IMR-90 (cell line): ENCODE data around the gene CCDC144A. TPM values are rescaled to one million over a fixed set of nuclear protein-coding genes. Genes with fewer than 3 reads are reported as not detected.
A peak's percentile ranks its signal among the peaks of the same experiment; 100 is the strongest.
"Not testable (repeated sequence)": the region's sequence is repeated elsewhere in the genome, so short reads cannot be mapped to it uniquely, and the experiment has no call there.

Experiments used
- ATAC-seq: fragments of 200-7000 bp; cut with Tn5 transposase; 2 replicates; pipeline ENCODE4 v1.9.1; 2020; ENCODE audit warnings: low read depth, mild to moderate bottlenecking, moderate library complexity
- BruUV-seq: library from RNA; stranded (reverse); fragments of 400-500 nt; replicated peaks from 2 replicates; lab custom pipeline; 2021; lab: Mats Ljungman, UMichigan
- CTCF ChIA-PET: fragments of 300-600 bp; formaldehyde crosslinking; extraction: SDS; loops from one replicate; lab custom pipeline; 2021; ENCODE audit warnings: antibody characterized with exemption; lab: Yijun Ruan, JAX
- POLR2A ChIA-PET: fragments of 300-600 bp; sonication (Branson Sonifier 250); formaldehyde crosslinking; loops from one replicate; lab custom pipeline; 2022; ENCODE audit warnings: antibody characterized with exemption; ENCODE audit not compliant: unreplicated experiment; lab: Charles Lee
- DNase-seq: peaks from one replicate; pipeline ENCODE4 v3.0.0; 2013
- H2AFZ ChIP-seq: replicated peaks from 2 replicates; pipeline ENCODE3; 2013; ENCODE audit warnings: low read length, mild to moderate bottlenecking; ENCODE audit not compliant: poor library complexity
- H2AK5ac ChIP-seq: 2 replicates; pipeline ENCODE4 v1.6.1; 2013; ENCODE audit warnings: low read depth, low read length, inconsistent platforms
- H2AK9ac ChIP-seq: replicated peaks from 2 replicates; pipeline ENCODE3; 2013; ENCODE audit warnings: mild to moderate bottlenecking, low read depth, low read length, moderate library complexity; ENCODE audit not compliant: poor library complexity
- H2BK120ac ChIP-seq: 2 replicates; pipeline ENCODE4 v1.6.1; 2013; ENCODE audit warnings: low read depth, low read length, inconsistent platforms
- H2BK15ac ChIP-seq: 3 replicates; pipeline ENCODE4 v1.6.1; 2013; ENCODE audit warnings: low read depth, low read length, inconsistent platforms
- H2BK20ac ChIP-seq: 2 replicates; pipeline ENCODE4 v1.6.1; 2013; ENCODE audit warnings: low read depth, mild to moderate bottlenecking, inconsistent platforms, low read length, moderate library complexity
- H2BK5ac ChIP-seq: 2 replicates; pipeline ENCODE4 v1.6.1; 2013; ENCODE audit warnings: mild to moderate bottlenecking, low read depth, low read length, inconsistent platforms; ENCODE audit not compliant: poor library complexity, severe bottlenecking
- H3K14ac ChIP-seq: replicated peaks from 2 replicates; pipeline ENCODE4 v1.6.1; 2013; ENCODE audit warnings: low read depth, low read length, inconsistent platforms
- H3K18ac ChIP-seq: 2 replicates; pipeline ENCODE4 v1.6.1; 2013; ENCODE audit warnings: low read depth, low read length, control low read depth
- H3K23ac ChIP-seq: 2 replicates; pipeline ENCODE4 v1.6.1; 2013; ENCODE audit warnings: low read depth, low read length, inconsistent platforms
- H3K27ac ChIP-seq: 2 replicates; pipeline ENCODE4 v1.5.1; 2013; ENCODE audit warnings: mild to moderate bottlenecking, control low read depth, low read length; ENCODE audit not compliant: insufficient read depth
- H3K27me3 ChIP-seq: 2 replicates; pipeline ENCODE4 v1.6.1; 2013; ENCODE audit warnings: low read length; ENCODE audit not compliant: control insufficient read depth, insufficient read depth
- H3K36me3 ChIP-seq: 2 replicates; pipeline ENCODE4 v1.6.1; 2013; ENCODE audit warnings: low read length, mixed read lengths; ENCODE audit not compliant: control insufficient read depth, insufficient read depth
- H3K4ac ChIP-seq: 2 replicates; pipeline ENCODE4 v1.6.1; 2013; ENCODE audit warnings: low read depth, low read length, inconsistent platforms
- H3K4me1 ChIP-seq: 2 replicates; pipeline ENCODE4 v1.6.1; 2013; ENCODE audit warnings: low read length, mixed read lengths; ENCODE audit not compliant: control insufficient read depth, insufficient read depth
- H3K4me2 ChIP-seq: 2 replicates; pipeline ENCODE4 v1.6.1; 2013; ENCODE audit warnings: low read depth, mild to moderate bottlenecking, control low read depth, low read length, moderate library complexity
- H3K4me3 ChIP-seq: 2 replicates; pipeline ENCODE4 v1.5.1; 2013; ENCODE audit warnings: low read depth, mild to moderate bottlenecking, control low read depth, low read length, moderate library complexity; ENCODE audit not compliant: insufficient read depth
- H3K56ac ChIP-seq: 2 replicates; pipeline ENCODE4 v1.6.1; 2013; ENCODE audit warnings: low read length, inconsistent platforms; ENCODE audit not compliant: insufficient read depth; ENCODE audit errors: extremely low read depth
- H3K79me1 ChIP-seq, 2 experiments: 2 replicates each; pipeline ENCODE4 v1.6.1; 2013; ENCODE audit warnings: low read length in 2 of 2, inconsistent platforms in 1 of 2, low read depth in 1 of 2
- H3K9ac ChIP-seq: 2 replicates; pipeline ENCODE4 v1.6.1; 2013; ENCODE audit warnings: low read depth, low read length, control low read depth
- H3K9me1 ChIP-seq: 2 replicates; pipeline ENCODE4 v1.6.1; 2013; ENCODE audit warnings: low read length, inconsistent platforms; ENCODE audit not compliant: insufficient read depth
- H3K9me3 ChIP-seq: 2 replicates; pipeline ENCODE4 v1.6.1; 2013; ENCODE audit warnings: low read length; ENCODE audit not compliant: control insufficient read depth, insufficient read depth
- H4K20me1 ChIP-seq: 2 replicates; pipeline ENCODE4 v1.6.1; 2013; ENCODE audit warnings: low read length, inconsistent platforms; ENCODE audit not compliant: insufficient read depth
- H4K5ac ChIP-seq: 2 replicates; pipeline ENCODE4 v1.6.1; 2013; ENCODE audit warnings: mild to moderate bottlenecking, low read depth, low read length, control low read depth
- H4K8ac ChIP-seq, 2 experiments: 2 replicates each; pipeline ENCODE4 v1.6.1; 2013; ENCODE audit warnings: low read depth in 2 of 2, low read length in 2 of 2, control low read depth in 1 of 2, inconsistent platforms in 1 of 2
- H4K91ac ChIP-seq: 2 replicates; pipeline ENCODE4 v1.6.1; 2013; ENCODE audit warnings: low read depth, low read length, inconsistent platforms; ENCODE audit not compliant: insufficient read depth
- WGBS, 2 experiments: methylation state at CpG; one replicate each; pipeline versions ENCODE4 v1.1.5 to v1.1.7; 2013; ENCODE audit warnings: missing lambda C conversion rate in 2 of 2; ENCODE audit not compliant: insufficient read length in 1 of 2; ENCODE audit errors: extremely low coverage in 2 of 2; 5-methylcytosine and 5-hydroxymethylcytosine counted together
- dilution Hi-C: fragments of 300-500 bp; cut with HindIII; formaldehyde crosslinking; loops from one replicate; pipeline ENCODE4 v1.14.3; 2018; ENCODE audit warnings: low sequenced_read_pairs; ENCODE audit not compliant: unreplicated experiment
- in situ Hi-C: fragments of 300-500 bp; cut with MboI; formaldehyde crosslinking; loops from 3 replicates; pipeline ENCODE4 v1.14.3; 2019; ENCODE audit warnings: low sequenced_read_pairs, inconsistent platforms, mixed read lengths
- intact Hi-C: fragments of 100-400 bp; cut with micrococcal nuclease; formaldehyde crosslinking; loops from 2 replicates; pipeline ENCODE4 v1.10.0; 2022
- polyA plus RNA-seq, 3 experiments: library from polyadenylated mRNA; depleted of rRNA; stranded (reverse); fragments of >200 nt; gene quantifications; 2 replicates each; pipeline ENCODE4 v1.2.3, GENCODE V29; 2012; ENCODE audit warnings: low replicate concordance in 1 of 3
- total RNA-seq: library from RNA; depleted of rRNA; stranded (reverse); fragments of >200 nt; gene quantifications from 2 replicates; pipeline ENCODE4 v1.2.3, GENCODE V29; 2012

The CCDC144A gene
- total and polyA plus RNA-seq, 2 of the 4 experiments (the other 2 are of a cell fraction): 0.51 to 1.4 TPM

DNA sequence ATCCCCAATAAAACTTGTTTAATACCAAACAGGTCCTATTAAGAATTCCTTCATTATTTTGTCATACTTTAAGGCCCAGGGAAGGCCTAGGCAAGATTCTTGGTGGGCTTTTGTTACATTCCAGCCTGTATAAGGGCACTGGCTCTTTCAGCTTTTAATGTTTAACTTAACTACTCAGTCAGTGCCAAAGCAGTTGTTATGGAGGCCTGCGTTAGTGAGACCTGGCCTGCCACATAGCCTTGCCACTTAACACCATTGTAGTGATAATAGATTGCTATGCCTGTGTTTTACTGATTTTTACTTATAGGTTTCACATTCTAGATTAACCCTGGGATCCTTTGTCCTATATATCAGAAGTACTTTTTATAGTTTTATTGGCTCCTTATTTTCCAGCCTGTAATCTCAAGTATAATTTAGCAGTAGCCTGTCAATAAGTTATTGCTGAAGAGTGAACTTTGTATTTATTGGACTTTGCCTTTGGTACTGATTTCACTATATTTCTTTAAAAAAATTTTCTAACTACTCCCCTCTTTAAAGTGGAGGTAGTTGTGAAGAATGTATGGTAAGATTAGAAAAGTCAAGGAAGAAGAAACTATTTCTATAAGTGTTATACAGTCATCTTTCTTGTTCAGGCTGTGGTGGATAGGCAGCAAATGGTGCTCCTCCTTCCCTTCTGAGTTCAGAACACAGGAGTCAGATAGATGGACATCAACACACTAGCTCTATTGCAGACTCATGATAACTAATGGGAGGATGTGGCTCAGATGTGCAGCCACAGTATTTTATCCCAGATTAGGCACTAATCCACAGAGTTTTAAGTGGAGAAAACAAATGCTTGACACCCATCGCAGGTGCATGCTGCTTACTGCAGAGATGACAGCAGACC is 78.5 kb downstream of the CCDC144A start:
- WGBS, 2 experiments: no CpG with 5 or more reads among the region's 2 CpGs
- H3K36me3 ChIP-seq, in situ Hi-C loops, H4K91ac ChIP-seq, ATAC-seq, H4K20me1 ChIP-seq, H3K4ac ChIP-seq, H2AFZ ChIP-seq, H3K27ac ChIP-seq, POLR2A ChIA-PET, H3K9me3 ChIP-seq, H3K4me3 ChIP-seq, H2BK15ac ChIP-seq, H2BK20ac ChIP-seq, H2AK9ac ChIP-seq, H2BK5ac ChIP-seq, H3K27me3 ChIP-seq, H2BK120ac ChIP-seq, H3K9ac ChIP-seq, H3K23ac ChIP-seq, H3K4me1 ChIP-seq, DNase-seq, dilution Hi-C loops, H2AK5ac ChIP-seq, H3K56ac ChIP-seq, H3K79me1 ChIP-seq, H4K5ac ChIP-seq, H3K4me2 ChIP-seq, CTCF ChIA-PET, BruUV-seq, H3K18ac ChIP-seq, H3K9me1 ChIP-seq, H3K14ac ChIP-seq, H4K8ac ChIP-seq, intact Hi-C loops: not testable (repeated sequence)

DNA sequence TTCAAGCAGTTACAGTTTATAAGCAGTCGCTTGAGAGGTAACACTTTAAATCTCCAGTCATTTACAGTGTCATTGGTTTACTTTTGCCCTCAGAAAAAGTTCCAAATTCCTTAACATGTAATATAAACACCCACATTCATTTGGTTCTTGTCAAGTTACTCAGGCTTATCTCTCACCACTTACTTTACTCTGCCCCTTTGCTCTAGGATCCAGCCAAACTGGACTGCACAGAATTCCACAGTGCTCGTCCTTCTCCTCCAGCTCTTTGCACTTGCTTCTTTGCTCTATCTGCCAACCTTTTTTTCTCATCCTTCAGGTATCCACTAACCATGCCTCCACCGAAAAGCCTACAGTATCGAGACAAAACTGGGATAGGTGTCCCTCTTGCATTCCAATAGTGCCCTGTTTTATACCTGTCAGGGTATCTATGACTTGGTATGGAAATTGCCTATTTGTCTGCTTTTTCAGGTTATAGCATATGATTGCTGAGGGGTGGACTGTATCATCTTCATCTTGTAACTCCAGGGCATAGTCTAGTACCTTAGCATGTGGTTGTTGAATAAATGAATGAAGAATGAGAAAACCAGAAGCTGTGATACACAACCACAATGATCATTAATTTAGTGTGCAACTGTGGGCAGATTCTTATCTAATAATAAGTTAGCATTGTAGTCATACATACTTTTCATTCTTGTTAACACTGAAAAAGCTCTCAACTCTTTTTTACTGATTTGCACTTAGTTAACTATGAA is 82.5 kb downstream of the CCDC144A start:
- ATAC-seq: peak; percentile 92
- BruUV-seq, H3K9ac ChIP-seq, H4K20me1 ChIP-seq, H2BK120ac ChIP-seq, H3K4me1 ChIP-seq, H3K27ac ChIP-seq, H3K27me3 ChIP-seq, H4K91ac ChIP-seq, H3K4me3 ChIP-seq, H3K4me2 ChIP-seq, DNase-seq, H3K9me1 ChIP-seq, H3K9me3 ChIP-seq, H2AFZ ChIP-seq, H4K8ac ChIP-seq, H3K14ac ChIP-seq, intact Hi-C loops, H2BK15ac ChIP-seq, H3K18ac ChIP-seq, H2BK5ac ChIP-seq, H3K36me3 ChIP-seq, H3K23ac ChIP-seq, H3K56ac ChIP-seq, H4K5ac ChIP-seq, H2AK5ac ChIP-seq, POLR2A ChIA-PET, dilution Hi-C loops, CTCF ChIA-PET, H2AK9ac ChIP-seq, H2BK20ac ChIP-seq, in situ Hi-C loops, H3K4ac ChIP-seq, H3K79me1 ChIP-seq: not testable (repeated sequence)
- no CpG with 5 or more reads among the region's 4 CpGs for WGBS, 2 experiments
